DND-41 (cell line): ENCODE measurements around the gene MOK.

ENCODE experiments used
- ATAC-seq: fragments of 200-7000 bp; cut with Tn5 transposase; 3 replicates; pipeline ENCODE4 v1.9.1; 2021; ENCODE audit warnings: low read depth; ENCODE audit not compliant: insufficient read depth
- DNase-seq: peaks from one replicate; pipeline ENCODE4 v3.0.0-alpha.2; 2020
- H2AFZ ChIP-seq: 2 replicates; pipeline ENCODE4 v1.6.0; 2012; ENCODE audit warnings: low read depth, low read length
- H3K27ac ChIP-seq: 2 replicates; pipeline ENCODE4 v1.5.1; 2012; ENCODE audit warnings: low read length, inconsistent platforms
- H3K27me3 ChIP-seq: fragments of 200-600 bp; sonication (generic); 2 replicates; pipeline ENCODE4 v1.6.0; 2012; ENCODE audit warnings: low read length, mild to moderate bottlenecking, inconsistent platforms; ENCODE audit not compliant: insufficient read depth, poor library complexity
- H3K36me3 ChIP-seq: 2 replicates; pipeline ENCODE4 v1.5.1; 2012; ENCODE audit warnings: low read length, inconsistent platforms; ENCODE audit not compliant: insufficient read depth
- H3K4me1 ChIP-seq: 2 replicates; pipeline ENCODE4 v1.5.1; 2012; ENCODE audit warnings: mild to moderate bottlenecking, low read length; ENCODE audit not compliant: insufficient read depth
- H3K4me2 ChIP-seq: 2 replicates; pipeline ENCODE4 v1.6.0; 2012; ENCODE audit warnings: mild to moderate bottlenecking, moderate library complexity, low read length, inconsistent platforms; ENCODE audit not compliant: insufficient read depth
- H3K4me3 ChIP-seq, 2 experiments: fragments of 200-600 bp in 1 of 2; shearing (Covaris generic) in 1 of 2; 2 replicates each; pipeline ENCODE4 v1.5.1; 2012 to 2016; ENCODE audit warnings: inconsistent platforms in 2 of 2, low read length in 2 of 2, mild to moderate bottlenecking in 2 of 2, low read depth in 1 of 2, moderate library complexity in 1 of 2
- H3K79me2 ChIP-seq: 2 replicates; pipeline ENCODE4 v1.6.0; 2012; ENCODE audit warnings: low read length, inconsistent platforms; ENCODE audit not compliant: insufficient read depth
- H3K9ac ChIP-seq: 2 replicates; pipeline ENCODE4 v1.6.0; 2012; ENCODE audit warnings: low read depth, mild to moderate bottlenecking, inconsistent platforms, low read length, moderate library complexity
- H3K9me3 ChIP-seq: 2 replicates; pipeline ENCODE4 v1.5.1; 2012; ENCODE audit warnings: low read length, moderate library complexity, mild to moderate bottlenecking, inconsistent platforms; ENCODE audit not compliant: insufficient read depth, severe bottlenecking
- H4K20me1 ChIP-seq: 2 replicates; pipeline ENCODE4 v1.6.0; 2012; ENCODE audit warnings: low read length; ENCODE audit not compliant: insufficient read depth
- CTCF ChIP-seq: IDR thresholded peaks from 2 replicates; pipeline ENCODE4 v1.5.1; 2012; ENCODE audit warnings: borderline replicate concordance, low read length, moderate library complexity, mild to moderate bottlenecking; ENCODE audit not compliant: poor library complexity, severe bottlenecking; ENCODE audit errors: extremely low read depth
- EZH2 ChIP-seq: IDR thresholded peaks from 3 replicates; pipeline ENCODE4 v1.6.1; 2012; ENCODE audit warnings: borderline replicate concordance, low read depth, mild to moderate bottlenecking, moderate library complexity, low read length, inconsistent platforms; ENCODE audit not compliant: severe bottlenecking

MOK gene

GRCh38 chr14:102351023-102351422 is 46.1 kb upstream of the MOK start:
- H2AFZ ChIP-seq = no peak overlapping the region
- no peak overlapping the region for H3K9ac ChIP-seq
- H3K27me3 ChIP-seq = no peaks in the 10 kb centered on the region
- peaks cover 64% of the 10 kb centered on the region for H3K36me3 ChIP-seq
- no peak overlapping the region for H3K4me3 ChIP-seq
- no peak overlapping the region for H3K4me2 ChIP-seq
- no peaks in the 10 kb centered on the region for H3K9me3 ChIP-seq
- no peak for DNase-seq
- no peaks in the 10 kb centered on the region for H3K4me1 ChIP-seq
- no peak for ATAC-seq
- TF ChIP-seq CTCF (no peak), EZH2 (no peak)
- H3K27ac ChIP-seq = no peak overlapping the region
- no peaks in the 10 kb centered on the region for H3K79me2 ChIP-seq
- H4K20me1 ChIP-seq = no peaks in the 10 kb centered on the region

- ATAC-seq (no peak), DNase-seq (no peak)
- no peak overlapping the region for H3K4me2 ChIP-seq
- no peak overlapping the region for H3K4me3 ChIP-seq
- H3K27ac ChIP-seq = no peak overlapping the region
- no peak for TF ChIP-seq CTCF
- no peak for TF ChIP-seq EZH2
- no peaks in the 10 kb centered on the region for H3K79me2 ChIP-seq
- no peak overlapping the region for H2AFZ ChIP-seq
- H4K20me1 ChIP-seq = no peaks in the 10 kb centered on the region
- H3K9me3 ChIP-seq = no peaks in the 10 kb centered on the region
- H3K9ac ChIP-seq = no peak overlapping the region
- no peaks in the 10 kb centered on the region for H3K4me1 ChIP-seq
- peaks cover 63% of the 10 kb centered on the region for H3K36me3 ChIP-seq
- H3K27me3 ChIP-seq = no peaks in the 10 kb centered on the region
Measured at GRCh38 chr14:102348376-102348775, 43.4 kb upstream of the MOK start.

GRCh38 chr14:102346645-102347044 is 41.7 kb upstream of the MOK start:
- no peak overlapping the region for H2AFZ ChIP-seq
- H3K27ac ChIP-seq = no peak overlapping the region
- H3K9me3 ChIP-seq = no peaks in the 10 kb centered on the region
- DNase-seq (no peak), ATAC-seq (no peak)
- TF ChIP-seq EZH2 (no peak), CTCF (no peak)
- H3K79me2 ChIP-seq = no peaks in the 10 kb centered on the region
- H3K9ac ChIP-seq = no peak overlapping the region
- peaks cover 71% of the 10 kb centered on the region for H3K36me3 ChIP-seq
- no peaks in the 10 kb centered on the region for H3K4me1 ChIP-seq
- no peaks in the 10 kb centered on the region for H3K27me3 ChIP-seq
- H3K4me2 ChIP-seq = no peak overlapping the region
- no peak overlapping the region for H3K4me3 ChIP-seq
- H4K20me1 ChIP-seq = no peaks in the 10 kb centered on the region

GRCh38 chr14:102345232-102345631 is 40.3 kb upstream of the MOK start:
- H3K4me1 ChIP-seq = no peaks in the 10 kb centered on the region
- H4K20me1 ChIP-seq = no peaks in the 10 kb centered on the region
- no peak overlapping the region for H3K27ac ChIP-seq
- H3K36me3 ChIP-seq = peaks cover 77% of the 10 kb centered on the region
- H2AFZ ChIP-seq = no peak overlapping the region
- H3K79me2 ChIP-seq = no peaks in the 10 kb centered on the region
- no peak overlapping the region for H3K4me3 ChIP-seq
- no peak for DNase-seq
- no peak for TF ChIP-seq EZH2
- TF ChIP-seq CTCF = no peak
- ATAC-seq = no peak
- no peaks in the 10 kb centered on the region for H3K9me3 ChIP-seq
- no peak overlapping the region for H3K4me2 ChIP-seq
- H3K9ac ChIP-seq = no peak overlapping the region
- no peaks in the 10 kb centered on the region for H3K27me3 ChIP-seq
